ENCODE measurements around the gene TAOK2.
A peak's percentile ranks its signal among the peaks of the same experiment; 100 is the strongest.
"Not testable (repeated sequence)": the region's sequence is repeated elsewhere in the genome, so short reads cannot be mapped to it uniquely, and the experiment has no call there.

TAOK2 gene

GRCh38 chr16:30026449-30026848 is 52.8 kb downstream of the TAOK2 start:
- no peak for DNase-seq

GRCh38 chr16:30027588-30028437 is 54.1 kb downstream of the TAOK2 start:
- DNase-seq = no peak

- no peak for DNase-seq
Observed at GRCh38 chr16:30028438-30029076, 54.9 kb downstream of the TAOK2 start.

- no peak for DNase-seq
Observed at GRCh38 chr16:30030011-30030685, 56.5 kb downstream of the TAOK2 start.

GRCh38 chr16:30030841-30031413 is 57.3 kb downstream of the TAOK2 start, which contains the start of gene TLCD3B:
Gene TLCD3B (minus strand): TSS chr16:30031271. CDS start chr16:30030527, 744 bp downstream.
- no peak for DNase-seq

- no peak for DNase-seq
Observed at GRCh38 chr16:30031477-30031918, 57.8 kb downstream of the TAOK2 start.

GRCh38 chr16:30032083-30032819 is 58.6 kb downstream of the TAOK2 start:
- peak; percentile 76 for DNase-seq

GRCh38 chr16:30033270-30033669 is 59.6 kb downstream of the TAOK2 start:
- DNase-seq = peak; percentile 46

- DNase-seq = no peak
Observed at GRCh38 chr16:30040221-30040620, 66.6 kb downstream of the TAOK2 start.

GRCh38 chr16:30040690-30041089 is 67.0 kb downstream of the TAOK2 start:
- DNase-seq = not testable (repeated sequence)

- DNase-seq = no peak
Observed at GRCh38 chr16:30041841-30042240, 68.2 kb downstream of the TAOK2 start.
